ENCODE measurements around the gene SLC49A4. TPM values are rescaled to one million over a fixed set of nuclear protein-coding genes. Genes with fewer than 3 reads are reported as not detected.

SLC49A4 gene
- total RNA-seq, 1 donor from 2014 or later: 16.6 TPM

DNA sequence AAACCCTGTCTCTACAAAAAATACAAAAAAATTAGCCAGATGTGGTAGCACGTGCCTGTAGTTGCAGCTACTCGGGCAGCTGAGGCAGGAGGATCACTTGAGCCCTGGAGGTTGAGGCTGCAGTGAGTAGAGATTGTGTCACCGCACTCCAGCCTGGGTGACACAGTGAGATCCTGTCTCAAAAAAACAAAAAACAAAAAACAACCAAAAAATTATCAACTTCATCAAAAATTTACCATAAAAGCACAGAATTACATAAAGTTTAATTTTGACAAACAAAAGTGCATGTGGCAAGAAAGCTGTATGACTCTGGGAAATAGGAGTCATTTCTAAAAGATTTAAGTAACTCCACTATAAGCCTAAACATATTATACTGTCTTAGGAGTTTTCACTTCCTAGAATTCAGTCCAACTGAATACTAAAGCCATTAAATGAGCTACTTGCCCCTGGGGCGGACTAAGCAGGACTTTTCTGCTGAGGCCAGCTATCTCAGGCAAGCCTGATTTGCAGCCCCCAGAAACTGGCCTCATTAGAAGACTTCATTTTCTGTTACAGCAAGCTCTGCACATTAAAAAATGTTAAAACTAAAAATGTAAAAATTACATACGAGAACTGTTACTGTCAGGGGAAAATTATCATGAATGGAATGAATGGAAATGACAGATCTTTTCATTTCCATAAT lies 24.2 kb upstream of the SLC49A4 start:
- no peaks in the 10 kb centered on the region for H3K4me1 Mint-ChIP-seq
- no peak for DNase-seq (ENCODE audit: low read depth, low spot score)

DNA sequence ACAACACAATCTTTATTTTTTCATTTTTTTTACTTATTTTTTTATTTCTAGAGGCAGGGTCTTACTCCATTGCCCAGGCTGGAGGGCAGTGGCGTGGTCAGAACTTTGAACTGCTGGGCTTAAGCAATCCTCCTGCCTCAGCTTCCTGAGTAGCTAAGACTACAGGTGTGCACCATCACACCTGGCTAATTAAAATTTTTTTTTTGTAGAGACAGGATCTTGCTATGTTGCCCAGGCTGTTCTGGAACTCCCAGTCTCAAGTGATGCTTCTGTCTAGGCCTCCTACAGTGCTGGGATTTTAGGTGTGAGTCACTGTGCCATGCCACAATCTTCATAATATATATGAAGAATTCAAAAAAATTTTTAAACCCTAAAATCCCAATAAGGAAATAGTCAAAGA lies 22.0 kb upstream of the SLC49A4 start:
- Mint-ChIP-seq H3K4me1 (no peaks in the 10 kb centered on the region), H3K27ac (ENCODE audit: unreplicated experiment) (no peak overlapping the region), H3K9me3 (no peaks in the 10 kb centered on the region), H3K4me3 (no peak overlapping the region), H3K27me3 (ENCODE audit: low read depth) (no peaks in the 10 kb centered on the region), H3K36me3 (ENCODE audit: low read depth) (peaks cover 3% of the 10 kb centered on the region)
- TF ChIP-seq, protein P1, sequence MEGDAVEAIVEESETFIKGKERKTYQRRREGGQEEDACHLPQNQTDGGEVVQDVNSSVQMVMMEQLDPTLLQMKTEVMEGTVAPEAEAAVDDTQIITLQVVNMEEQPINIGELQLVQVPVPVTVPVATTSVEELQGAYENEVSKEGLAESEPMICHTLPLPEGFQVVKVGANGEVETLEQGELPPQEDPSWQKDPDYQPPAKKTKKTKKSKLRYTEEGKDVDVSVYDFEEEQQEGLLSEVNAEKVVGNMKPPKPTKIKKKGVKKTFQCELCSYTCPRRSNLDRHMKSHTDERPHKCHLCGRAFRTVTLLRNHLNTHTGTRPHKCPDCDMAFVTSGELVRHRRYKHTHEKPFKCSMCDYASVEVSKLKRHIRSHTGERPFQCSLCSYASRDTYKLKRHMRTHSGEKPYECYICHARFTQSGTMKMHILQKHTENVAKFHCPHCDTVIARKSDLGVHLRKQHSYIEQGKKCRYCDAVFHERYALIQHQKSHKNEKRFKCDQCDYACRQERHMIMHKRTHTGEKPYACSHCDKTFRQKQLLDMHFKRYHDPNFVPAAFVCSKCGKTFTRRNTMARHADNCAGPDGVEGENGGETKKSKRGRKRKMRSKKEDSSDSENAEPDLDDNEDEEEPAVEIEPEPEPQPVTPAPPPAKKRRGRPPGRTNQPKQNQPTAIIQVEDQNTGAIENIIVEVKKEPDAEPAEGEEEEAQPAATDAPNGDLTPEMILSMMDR (conservative IDR thresholded peaks at IDR 0.05): no peak
- DNase-seq (ENCODE audit: low read depth, low spot score): no peak

More for the DNA sequence above, 24.2 kb upstream of the SLC49A4 start:
- no peaks in the 10 kb centered on the region for H3K9me3 Mint-ChIP-seq
- H3K4me3 Mint-ChIP-seq: no peak overlapping the region
- H3K36me3 Mint-ChIP-seq (ENCODE audit: low read depth): peaks cover 3% of the 10 kb centered on the region
- TF ChIP-seq, protein P1 (conservative IDR thresholded peaks at IDR 0.05): no peak
- no peak overlapping the region for H3K27ac Mint-ChIP-seq (ENCODE audit: unreplicated experiment)
- H3K27me3 Mint-ChIP-seq (ENCODE audit: low read depth): no peaks in the 10 kb centered on the region

DNA sequence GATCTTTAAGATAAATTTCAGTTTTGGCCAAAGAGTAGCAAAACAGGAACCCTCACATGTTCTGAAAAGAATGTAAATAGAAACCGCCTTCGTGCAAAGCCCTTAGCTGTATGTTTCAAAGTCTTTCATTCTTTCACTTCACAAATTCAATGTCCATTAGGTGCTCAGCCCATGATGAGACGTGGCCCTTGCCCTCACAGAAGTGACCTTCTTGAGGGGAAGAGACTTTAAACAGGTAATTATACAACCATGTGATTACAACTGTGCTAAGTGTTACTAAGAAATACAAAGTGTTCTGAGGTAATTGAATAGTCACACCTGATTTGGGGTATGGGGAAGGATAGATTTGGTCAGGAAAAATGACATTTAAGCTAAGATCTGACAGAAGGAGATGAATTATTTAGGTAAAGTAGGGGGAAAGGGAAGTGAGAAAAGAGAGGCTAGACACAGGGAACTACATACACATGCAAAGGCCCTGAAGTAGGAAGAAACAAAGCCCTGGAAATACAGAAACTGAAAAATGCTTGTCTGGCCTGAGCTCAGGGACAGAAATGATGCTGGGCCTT lies 20.8 kb upstream of the SLC49A4 start:
- Mint-ChIP-seq H3K27ac (ENCODE audit: unreplicated experiment) (no peak overlapping the region), H3K4me1 (no peaks in the 10 kb centered on the region), H3K4me3 (no peak overlapping the region), H3K9me3 (no peaks in the 10 kb centered on the region), H3K27me3 (ENCODE audit: low read depth) (no peaks in the 10 kb centered on the region), H3K36me3 (ENCODE audit: low read depth) (no peaks in the 10 kb centered on the region)
- no peak for DNase-seq (ENCODE audit: low read depth, low spot score)
- TF ChIP-seq, protein P1 (conservative IDR thresholded peaks at IDR 0.05): no peak

DNA sequence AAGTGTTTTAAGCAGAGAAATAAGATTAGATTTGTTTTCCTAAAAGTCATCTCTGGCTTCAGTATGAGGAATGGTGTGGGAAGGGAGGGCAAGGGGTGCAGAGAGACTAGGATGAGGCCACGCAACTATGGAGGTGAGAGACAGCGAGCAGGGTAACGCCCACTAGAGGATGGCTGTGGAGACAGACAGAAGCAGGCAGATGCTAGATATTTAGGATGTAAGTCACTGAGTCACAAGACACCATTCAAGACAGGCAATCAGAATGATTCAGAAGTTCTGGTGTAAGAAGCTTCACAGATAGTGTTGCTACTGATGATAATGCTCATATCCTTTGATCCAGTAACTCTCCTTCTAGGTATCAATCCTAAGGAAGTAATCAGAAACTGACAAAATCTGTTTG lies 20.3 kb upstream of the SLC49A4 start:
- Mint-ChIP-seq H3K27ac (ENCODE audit: unreplicated experiment) (no peak overlapping the region), H3K9me3 (no peaks in the 10 kb centered on the region), H3K27me3 (ENCODE audit: low read depth) (no peaks in the 10 kb centered on the region), H3K4me3 (no peak overlapping the region), H3K36me3 (ENCODE audit: low read depth) (no peaks in the 10 kb centered on the region), H3K4me1 (no peaks in the 10 kb centered on the region)
- TF ChIP-seq, protein P1 (conservative IDR thresholded peaks at IDR 0.05): no peak
- DNase-seq (ENCODE audit: low read depth, low spot score): no peak

DNA sequence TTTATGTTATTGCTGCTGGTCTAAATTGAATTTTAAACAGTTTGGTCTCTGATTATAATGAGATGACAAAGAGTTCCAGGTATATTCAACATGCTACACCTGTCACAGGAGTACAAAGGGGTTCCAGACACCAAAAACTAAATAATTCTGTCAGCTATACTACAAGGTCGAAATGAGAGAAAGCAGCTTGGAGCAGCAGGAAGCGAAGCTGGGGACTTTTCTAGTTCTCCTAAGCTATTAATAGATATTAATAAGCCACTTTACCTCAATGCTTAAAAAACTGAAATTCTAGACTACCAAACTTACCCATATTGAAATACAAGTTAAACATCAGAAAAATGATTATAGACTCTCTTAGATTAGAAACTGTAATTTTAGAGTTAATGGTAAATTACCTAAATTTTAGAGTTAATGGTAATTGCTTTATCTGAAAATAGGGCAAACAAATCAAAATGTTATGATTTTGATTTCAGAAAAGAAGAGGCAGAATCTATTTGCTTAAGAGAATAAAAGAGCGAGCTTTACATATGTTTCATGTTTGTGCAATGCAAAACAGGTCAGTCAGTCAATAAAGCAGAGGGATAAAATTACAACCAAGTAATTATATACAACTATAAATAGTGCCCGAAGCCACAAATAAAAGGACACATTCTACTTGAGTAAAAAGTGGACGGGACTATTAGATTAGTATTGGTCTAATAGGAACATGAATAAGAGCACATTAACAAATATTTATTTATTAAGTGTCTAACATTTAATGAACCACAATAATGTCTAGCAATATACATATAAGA lies 18.0 kb upstream of the SLC49A4 start:
- Mint-ChIP-seq H3K4me1 (no peaks in the 10 kb centered on the region), H3K27ac (ENCODE audit: unreplicated experiment) (no peak overlapping the region), H3K27me3 (ENCODE audit: low read depth) (no peaks in the 10 kb centered on the region), H3K4me3 (no peak overlapping the region), H3K9me3 (peaks cover 3% of the 10 kb centered on the region), H3K36me3 (ENCODE audit: low read depth) (peaks cover 5% of the 10 kb centered on the region)
- no peak for DNase-seq (ENCODE audit: low read depth, low spot score)
- TF ChIP-seq, protein P1 (conservative IDR thresholded peaks at IDR 0.05): no peak

All from neural crest cell (in vitro differentiated cells).